Endothelial cell of umbilical vein (primary cell): ENCODE measurements around the gene U2AF2. TPM values are rescaled to one million over a fixed set of nuclear protein-coding genes. Genes with fewer than 3 reads are reported as not detected.

ENCODE experiments used
- BruUV-seq: library from RNA; stranded (reverse); fragments of 400-500 nt; replicated peaks from 2 replicates; lab custom pipeline; 2021; lab: Mats Ljungman, UMichigan
- CTCF ChIA-PET: fragments of 300-600, 350-600 bp; sonication (Branson Sonifier 250); formaldehyde crosslinking; loops from one replicate; lab custom pipeline; 2021; ENCODE audit warnings: antibody characterized with exemption, inconsistent platforms; lab: Charles Lee
- POLR2A ChIA-PET: fragments of 300-600, 350-600 bp; sonication (Branson Sonifier 250); formaldehyde crosslinking; loops from one replicate; lab custom pipeline; 2021; ENCODE audit warnings: antibody characterized with exemption, inconsistent platforms; lab: Charles Lee
- DNase-seq: peaks from one replicate; pipeline ENCODE4 v3.0.0-alpha.2; 2011; ENCODE audit warnings: low read depth, low spot score
- FAIRE-seq: peaks from 2 replicates; lab custom pipeline; 2011; peaks lifted over from hg19 to GRCh38; lab: Jason Lieb, UNC
- H2AFZ ChIP-seq: 2 replicates; pipeline ENCODE4 v1.6.0; 2012; ENCODE audit warnings: low read depth, low read length, control low read depth, inconsistent platforms
- H3K27ac ChIP-seq: 2 replicates; pipeline ENCODE4 v1.5.1; 2011; ENCODE audit warnings: low read depth, mild to moderate bottlenecking, control low read depth, low read length, moderate library complexity; ENCODE audit not compliant: insufficient read depth
- H3K27me3 ChIP-seq, 2 experiments: 2 replicates each; pipeline versions ENCODE4 v1.6.0 to v1.6.1; 2011; ENCODE audit warnings: low read length in 2 of 2, mixed read lengths in 1 of 2; ENCODE audit not compliant: control insufficient read depth in 2 of 2, insufficient read depth in 2 of 2
- H3K36me3 ChIP-seq, 2 experiments: 2 replicates in 1 of 2; 3 replicates in 1 of 2; pipeline ENCODE4 v1.5.1; 2011; ENCODE audit warnings: low read length in 2 of 2, mild to moderate bottlenecking in 1 of 2, moderate library complexity in 1 of 2; ENCODE audit not compliant: control insufficient read depth in 2 of 2, insufficient read depth in 2 of 2; ENCODE audit errors: extremely low read depth in 1 of 2
- H3K4me1 ChIP-seq: 3 replicates; pipeline ENCODE4 v1.5.1; 2011; ENCODE audit warnings: mild to moderate bottlenecking, low read length; ENCODE audit not compliant: control insufficient read depth, insufficient read depth; ENCODE audit errors: extremely low read depth
- H3K4me2 ChIP-seq: 2 replicates; pipeline ENCODE4 v1.6.1; 2011; ENCODE audit warnings: low read length, control low read depth, mixed read lengths; ENCODE audit not compliant: insufficient read depth
- H3K4me3 ChIP-seq, 3 experiments: fragments of 200-600 bp in 1 of 3; sonication (generic), shearing (Covaris generic) in 1 of 3; replicated peaks in 1 of 3; 2 replicates each; pipeline ENCODE4 v1.5.1; 2011 to 2016; ENCODE audit warnings: control low read depth in 3 of 3, low read length in 3 of 3, mild to moderate bottlenecking in 2 of 3, inconsistent platforms in 1 of 3, low read depth in 1 of 3, moderate library complexity in 1 of 3; ENCODE audit not compliant: insufficient read depth in 1 of 3
- H3K79me2 ChIP-seq: 2 replicates; pipeline ENCODE4 v1.6.0; 2012; ENCODE audit warnings: low read length, inconsistent platforms; ENCODE audit not compliant: control insufficient read depth, insufficient read depth
- H3K9ac ChIP-seq: replicated peaks from 2 replicates; pipeline ENCODE3; 2011; ENCODE audit warnings: low read length, control low read depth; ENCODE audit not compliant: insufficient read depth; ENCODE audit errors: extremely low read depth
- H3K9me1 ChIP-seq: replicated peaks from 3 replicates; pipeline ENCODE4 v1.6.0; 2011; ENCODE audit warnings: mild to moderate bottlenecking, low read length; ENCODE audit not compliant: control insufficient read depth, insufficient read depth; ENCODE audit errors: extremely low read depth
- H3K9me3 ChIP-seq: replicated peaks from 2 replicates; pipeline ENCODE4 v1.5.1; 2012; ENCODE audit warnings: low read length, inconsistent platforms; ENCODE audit not compliant: control insufficient read depth, insufficient read depth
- H4K20me1 ChIP-seq: replicated peaks from 2 replicates; pipeline ENCODE3; 2011; ENCODE audit warnings: mild to moderate bottlenecking, low read length; ENCODE audit not compliant: control insufficient read depth, insufficient read depth; ENCODE audit errors: extremely low read depth
- EZH2 ChIP-seq: IDR thresholded peaks from 2 replicates; pipeline ENCODE4 v1.6.1; 2012; ENCODE audit warnings: borderline replicate concordance, low read depth, mild to moderate bottlenecking, moderate library complexity, low read length, inconsistent platforms; ENCODE audit not compliant: severe bottlenecking
- FOS ChIP-seq: IDR thresholded peaks from 2 replicates; pipeline ENCODE4 v1.6.1; 2011; ENCODE audit warnings: mild to moderate bottlenecking, low read length, moderate library complexity, borderline replicate concordance; ENCODE audit not compliant: insufficient read depth
- GATA2 ChIP-seq: IDR thresholded peaks from 2 replicates; pipeline ENCODE4 v1.7.0; 2011; ENCODE audit warnings: low read depth, mild to moderate bottlenecking, moderate library complexity, mixed read lengths, low read length; ENCODE audit not compliant: insufficient read length, insufficient read depth
- JUN ChIP-seq: IDR thresholded peaks from 2 replicates; pipeline ENCODE4 v1.6.1; 2011; ENCODE audit warnings: borderline replicate concordance, low read depth; ENCODE audit not compliant: insufficient read length, insufficient read depth
- MYC ChIP-seq: IDR thresholded peaks from one replicate; pipeline ENCODE4 v1.6.1; 2011; ENCODE audit warnings: mild to moderate bottlenecking, low read depth, low read length
- POLR2A ChIP-seq: IDR thresholded peaks from 2 replicates; pipeline ENCODE4 v1.6.1; 2012; ENCODE audit warnings: low read depth, mild to moderate bottlenecking, control low read depth, low read length
- POLR2AphosphoS5 ChIP-seq: IDR thresholded peaks from 2 replicates; pipeline ENCODE4 v1.6.1; 2012; ENCODE audit warnings: low read depth, mild to moderate bottlenecking, control low read depth, low read length, moderate library complexity; ENCODE audit not compliant: insufficient read depth
- dilution Hi-C: fragments of 300-500 bp; cut with MboI; formaldehyde crosslinking; loops from one replicate; pipeline ENCODE4 v1.15.0; 2019; ENCODE audit warnings: low sequenced_read_pairs; ENCODE audit not compliant: extremely low pct_ligation_motif_present
- intact Hi-C: fragments of 100-400 bp; cut with micrococcal nuclease; formaldehyde crosslinking; loops from one replicate; pipeline ENCODE4 v1.10.0; 2022
- polyA plus RNA-seq, 4 experiments: library from polyadenylated mRNA; depleted of rRNA in 3 of 4; stranded (reverse) in 3 of 4; unstranded in 1 of 4; fragments of >200 nt; gene quantifications; 2 replicates each; pipeline versions ENCODE4 v1.2.1 to v1.2.3, GENCODE V29; 2011 to 2012; ENCODE audit warnings: missing spikeins in 1 of 4
- total RNA-seq: library from RNA; stranded (reverse); gene quantifications from 2 replicates; pipeline ENCODE4 v1.2.3, GENCODE V29; 2021
- TF ChIP-seq, protein P1 (sequence below): IDR thresholded peaks from 2 replicates; pipeline ENCODE4 v1.6.1; 2011; ENCODE audit not compliant: insufficient read depth, insufficient read length
- TF ChIP-seq, protein P2 (sequence below), 2 donors: IDR thresholded peaks; 1 replicate in 1 of 2; 2 replicates in 1 of 2; pipeline ENCODE4 v1.5.1; 2011; ENCODE audit warnings: low read length in 2 of 2, mild to moderate bottlenecking in 2 of 2, moderate library complexity in 2 of 2, control low read depth in 1 of 2, inconsistent platforms in 1 of 2, low read depth in 1 of 2; ENCODE audit not compliant: insufficient read depth in 1 of 2; ENCODE audit errors: extremely low read depth in 1 of 2

The U2AF2 gene
- total and polyA plus RNA-seq, 2 donors (not counting 3 experiments of a cell fraction or from before 2014, with no cell fraction given): 183 to 259 TPM

DNA sequence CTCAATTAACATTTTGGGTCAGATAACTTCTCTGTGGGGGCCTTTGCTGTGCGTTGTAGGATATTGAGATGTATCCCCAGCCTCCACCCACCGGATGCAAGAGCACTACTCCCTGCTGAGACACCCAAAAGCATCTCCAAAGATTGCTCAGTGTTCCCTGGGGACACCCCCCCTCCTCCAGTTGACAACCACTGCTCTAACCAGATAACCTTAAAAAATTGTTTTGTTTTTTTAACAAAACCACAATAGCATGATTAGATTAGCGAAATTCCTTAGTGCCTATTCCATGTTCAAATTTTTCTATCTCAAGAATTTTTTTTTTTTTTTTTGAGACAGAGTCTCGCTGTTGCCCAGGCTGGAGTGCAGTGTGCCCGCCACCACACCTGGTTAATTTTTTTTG is 17.6 kb downstream of the U2AF2 start:
- DNase-seq: no peak
- Histone ChIP-seq H3K4me3 (no peak overlapping the region), H3K4me2 (no peak overlapping the region), H3K27ac (no peak overlapping the region), H2AFZ (no peak overlapping the region), H3K9ac (no peak overlapping the region), H3K9me1 (no peaks in the 10 kb centered on the region), H3K4me1 (peaks cover 25% of the 10 kb centered on the region), H3K9me3 (no peaks in the 10 kb centered on the region), H3K79me2 (peaks cover 78% of the 10 kb centered on the region), H3K27me3 (no peaks in the 10 kb centered on the region), H4K20me1 (peaks cover 5% of the 10 kb centered on the region), H3K36me3 (peaks cover 18 to 30% of the 10 kb centered on the region in 2 experiments)
- dilution Hi-C loops (no loop called here), intact Hi-C loops (no loop called here)
- TF ChIP-seq EZH2 (no peak), GATA2 (no peak), MYC (no peak), FOS (no peak), JUN (no peak), POLR2AphosphoS5 (no peak), POLR2A (no peak)
- TF ChIP-seq, protein P1, sequence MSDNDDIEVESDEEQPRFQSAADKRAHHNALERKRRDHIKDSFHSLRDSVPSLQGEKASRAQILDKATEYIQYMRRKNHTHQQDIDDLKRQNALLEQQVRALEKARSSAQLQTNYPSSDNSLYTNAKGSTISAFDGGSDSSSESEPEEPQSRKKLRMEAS: no peak
- TF ChIP-seq, protein P2, sequence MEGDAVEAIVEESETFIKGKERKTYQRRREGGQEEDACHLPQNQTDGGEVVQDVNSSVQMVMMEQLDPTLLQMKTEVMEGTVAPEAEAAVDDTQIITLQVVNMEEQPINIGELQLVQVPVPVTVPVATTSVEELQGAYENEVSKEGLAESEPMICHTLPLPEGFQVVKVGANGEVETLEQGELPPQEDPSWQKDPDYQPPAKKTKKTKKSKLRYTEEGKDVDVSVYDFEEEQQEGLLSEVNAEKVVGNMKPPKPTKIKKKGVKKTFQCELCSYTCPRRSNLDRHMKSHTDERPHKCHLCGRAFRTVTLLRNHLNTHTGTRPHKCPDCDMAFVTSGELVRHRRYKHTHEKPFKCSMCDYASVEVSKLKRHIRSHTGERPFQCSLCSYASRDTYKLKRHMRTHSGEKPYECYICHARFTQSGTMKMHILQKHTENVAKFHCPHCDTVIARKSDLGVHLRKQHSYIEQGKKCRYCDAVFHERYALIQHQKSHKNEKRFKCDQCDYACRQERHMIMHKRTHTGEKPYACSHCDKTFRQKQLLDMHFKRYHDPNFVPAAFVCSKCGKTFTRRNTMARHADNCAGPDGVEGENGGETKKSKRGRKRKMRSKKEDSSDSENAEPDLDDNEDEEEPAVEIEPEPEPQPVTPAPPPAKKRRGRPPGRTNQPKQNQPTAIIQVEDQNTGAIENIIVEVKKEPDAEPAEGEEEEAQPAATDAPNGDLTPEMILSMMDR (IDR thresholded peaks at IDR 0.05; ENCODE audit: extremely low read depth in 1 of 2, insufficient read depth in 1 of 2, low read depth in 1 of 2, low read length in 2 of 2): no peak
- no peak for FAIRE-seq
- BruUV-seq: no TSS peak
- CTCF ChIA-PET: interaction anchor here (1.3 to 3.8 kb wide), 4 partner anchors 15 to 185 kb away, joined by 4 to 52 read pairs (median 14); partner anchors contain the start of gene U2AF2
- POLR2A ChIA-PET: interaction anchor here (1.3 kb wide), 1 partner anchor 8 kb away, joined by 3 read pairs; no protein-coding TSS in a partner anchor
